Liver (tissue), 3 donors: Measurements from ENCODE around the gene DOCK1.

ENCODE experiments used
- JUND ChIP-seq, 2 donors: IDR thresholded peaks; 2 replicates each; pipeline ENCODE4 v1.6.1; 2016; ENCODE audit warnings: antibody characterized with exemption in 2 of 2
- SP1 ChIP-seq: IDR thresholded peaks from 2 replicates; pipeline ENCODE4 v1.6.1; 2018; ENCODE audit warnings: antibody characterized with exemption, mild to moderate bottlenecking
- TAF1 ChIP-seq: conservative IDR thresholded peaks from 2 replicates; pipeline ENCODE4 v1.6.1; 2016; ENCODE audit warnings: antibody characterized with exemption, mild to moderate bottlenecking
- TF ChIP-seq, protein P1 (sequence below): IDR thresholded peaks from 2 replicates; pipeline ENCODE4 v1.6.1; 2016; ENCODE audit warnings: antibody characterized with exemption
- TF ChIP-seq, protein P2 (sequence below): fragments of 150-350 bp; IDR thresholded peaks from 2 replicates; pipeline ENCODE4 v1.5.1; 2017; ENCODE audit warnings: improper control_type of control experiment, low read depth, low read length; ENCODE audit not compliant: missing input control
- donor health status: healthy.
- donor health status: healthy.

DNA sequence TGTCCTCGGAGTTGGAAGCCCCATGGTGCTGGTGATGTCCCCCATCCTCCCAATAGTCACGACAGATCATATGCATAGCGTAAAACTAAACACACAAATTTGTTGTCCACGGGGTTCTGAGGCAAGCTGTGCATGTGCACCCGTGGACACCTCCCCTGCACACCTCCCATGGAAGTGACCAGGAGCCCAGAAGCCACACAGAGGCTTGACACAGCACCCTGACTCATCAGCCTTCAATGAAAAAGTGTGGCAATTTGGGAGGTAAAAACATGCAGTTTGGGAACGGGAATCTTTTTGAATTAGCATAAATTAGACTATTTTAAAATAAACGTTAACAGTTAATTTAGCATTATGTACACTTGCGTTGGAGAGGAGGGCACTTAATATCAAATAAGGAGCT is 554.7 kb downstream of the DOCK1 start:
- TF ChIP-seq SP1 (no peak), TAF1 (no peak), JUND (IDR thresholded peaks at IDR 0.05) (no peak)
- TF ChIP-seq, protein P1, sequence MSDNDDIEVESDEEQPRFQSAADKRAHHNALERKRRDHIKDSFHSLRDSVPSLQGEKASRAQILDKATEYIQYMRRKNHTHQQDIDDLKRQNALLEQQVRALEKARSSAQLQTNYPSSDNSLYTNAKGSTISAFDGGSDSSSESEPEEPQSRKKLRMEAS, result no peak
- TF ChIP-seq, protein P2, sequence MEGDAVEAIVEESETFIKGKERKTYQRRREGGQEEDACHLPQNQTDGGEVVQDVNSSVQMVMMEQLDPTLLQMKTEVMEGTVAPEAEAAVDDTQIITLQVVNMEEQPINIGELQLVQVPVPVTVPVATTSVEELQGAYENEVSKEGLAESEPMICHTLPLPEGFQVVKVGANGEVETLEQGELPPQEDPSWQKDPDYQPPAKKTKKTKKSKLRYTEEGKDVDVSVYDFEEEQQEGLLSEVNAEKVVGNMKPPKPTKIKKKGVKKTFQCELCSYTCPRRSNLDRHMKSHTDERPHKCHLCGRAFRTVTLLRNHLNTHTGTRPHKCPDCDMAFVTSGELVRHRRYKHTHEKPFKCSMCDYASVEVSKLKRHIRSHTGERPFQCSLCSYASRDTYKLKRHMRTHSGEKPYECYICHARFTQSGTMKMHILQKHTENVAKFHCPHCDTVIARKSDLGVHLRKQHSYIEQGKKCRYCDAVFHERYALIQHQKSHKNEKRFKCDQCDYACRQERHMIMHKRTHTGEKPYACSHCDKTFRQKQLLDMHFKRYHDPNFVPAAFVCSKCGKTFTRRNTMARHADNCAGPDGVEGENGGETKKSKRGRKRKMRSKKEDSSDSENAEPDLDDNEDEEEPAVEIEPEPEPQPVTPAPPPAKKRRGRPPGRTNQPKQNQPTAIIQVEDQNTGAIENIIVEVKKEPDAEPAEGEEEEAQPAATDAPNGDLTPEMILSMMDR, result no peak
